ENCODE data around the gene EMX2.

DNA sequence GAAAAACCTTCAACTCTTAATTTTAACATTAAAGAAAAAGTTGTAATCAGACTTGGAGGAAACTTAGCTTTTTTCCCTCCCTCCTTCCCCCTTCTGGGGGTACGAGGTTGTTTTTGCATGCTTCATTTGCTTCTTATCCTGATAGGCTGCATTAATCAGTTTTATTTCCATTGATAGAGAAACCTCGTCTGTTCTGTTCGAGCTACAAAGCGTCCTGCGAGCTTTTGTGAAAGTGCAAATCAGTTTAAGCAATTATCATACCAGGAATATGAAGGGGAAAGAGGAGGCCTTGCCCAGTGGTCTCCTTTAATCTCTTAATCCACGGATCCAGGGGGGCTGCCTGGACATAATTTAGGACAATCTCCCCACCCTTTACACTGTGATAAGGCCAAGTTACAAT, 7.5 kb downstream of the EMX2 start:
- TF ChIP-seq, protein P1, sequence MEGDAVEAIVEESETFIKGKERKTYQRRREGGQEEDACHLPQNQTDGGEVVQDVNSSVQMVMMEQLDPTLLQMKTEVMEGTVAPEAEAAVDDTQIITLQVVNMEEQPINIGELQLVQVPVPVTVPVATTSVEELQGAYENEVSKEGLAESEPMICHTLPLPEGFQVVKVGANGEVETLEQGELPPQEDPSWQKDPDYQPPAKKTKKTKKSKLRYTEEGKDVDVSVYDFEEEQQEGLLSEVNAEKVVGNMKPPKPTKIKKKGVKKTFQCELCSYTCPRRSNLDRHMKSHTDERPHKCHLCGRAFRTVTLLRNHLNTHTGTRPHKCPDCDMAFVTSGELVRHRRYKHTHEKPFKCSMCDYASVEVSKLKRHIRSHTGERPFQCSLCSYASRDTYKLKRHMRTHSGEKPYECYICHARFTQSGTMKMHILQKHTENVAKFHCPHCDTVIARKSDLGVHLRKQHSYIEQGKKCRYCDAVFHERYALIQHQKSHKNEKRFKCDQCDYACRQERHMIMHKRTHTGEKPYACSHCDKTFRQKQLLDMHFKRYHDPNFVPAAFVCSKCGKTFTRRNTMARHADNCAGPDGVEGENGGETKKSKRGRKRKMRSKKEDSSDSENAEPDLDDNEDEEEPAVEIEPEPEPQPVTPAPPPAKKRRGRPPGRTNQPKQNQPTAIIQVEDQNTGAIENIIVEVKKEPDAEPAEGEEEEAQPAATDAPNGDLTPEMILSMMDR (IDR thresholded peaks at IDR 0.05), result no peak
- no peak for TF ChIP-seq POLR2A (IDR thresholded peaks at IDR 0.05)
- TF ChIP-seq EP300 (IDR thresholded peaks at IDR 0.05), result no peak

All from gastroesophageal sphincter (tissue), 3 donors.